Activated CD8-positive, alpha-beta memory T cell treated with anti-CD3 and anti-CD28 coated beads, Interleukin-2, amount 50 U/mL, for 1 hour (primary cell): Measurements from ENCODE around the gene LLGL2.
"Not testable (repeated sequence)": the region's sequence is repeated elsewhere in the genome, so short reads cannot be mapped to it uniquely, and the experiment has no call there.

ENCODE experiments used
- DNase-seq: peaks from one replicate; pipeline ENCODE4 v3.0.0-alpha.2; 2020; ENCODE audit errors: extremely low read depth

The LLGL2 gene

GRCh38 chr17:75524970-75525805 lies at the start of gene LLGL2:
TSS of gene LLGL2 (plus strand) at chr17:75525697. CDS start at chr17:75543427, 17,730 bp downstream.
- DNase-seq: peak; percentile 49

- no peak for DNase-seq
These were observed 49.6 kb upstream of the LLGL2 start for GRCh38 chr17:75475851-75476250.

GRCh38 chr17:75476271-75476671 lies 49.2 kb upstream of the LLGL2 start:
- no peak for DNase-seq

- DNase-seq: no peak
These were observed 48.6 kb upstream of the LLGL2 start for GRCh38 chr17:75476752-75477489.

- DNase-seq: not testable (repeated sequence)
These were observed 48.0 kb upstream of the LLGL2 start for GRCh38 chr17:75477490-75477862.

- no peak for DNase-seq
These were observed 47.0 kb upstream of the LLGL2 start for GRCh38 chr17:75478508-75478907.

GRCh38 chr17:75480281-75480680 lies 45.2 kb upstream of the LLGL2 start:
- DNase-seq: no peak

- DNase-seq: no peak
These were observed 44.1 kb upstream of the LLGL2 start for GRCh38 chr17:75481194-75482068.

- DNase-seq: no peak
These were observed 43.2 kb upstream of the LLGL2 start for GRCh38 chr17:75482098-75482942.

GRCh38 chr17:75485688-75486087 lies 39.8 kb upstream of the LLGL2 start:
- no peak for DNase-seq

GRCh38 chr17:75486151-75486550 lies 39.3 kb upstream of the LLGL2 start:
- DNase-seq: no peak

- DNase-seq: no peak
These were observed 38.5 kb upstream of the LLGL2 start for GRCh38 chr17:75486951-75487350.

GRCh38 chr17:75487351-75488070 lies 38.0 kb upstream of the LLGL2 start:
- no peak for DNase-seq

GRCh38 chr17:75488693-75489510 lies 36.6 kb upstream of the LLGL2 start:
- no peak for DNase-seq

- no peak for DNase-seq
These were observed 36.0 kb upstream of the LLGL2 start for GRCh38 chr17:75489511-75489955.

- no peak for DNase-seq
These were observed 35.2 kb upstream of the LLGL2 start for GRCh38 chr17:75490173-75490743.

- DNase-seq: no peak
These were observed 34.4 kb upstream of the LLGL2 start for GRCh38 chr17:75490953-75491649.

- DNase-seq: no peak
These were observed 33.8 kb upstream of the LLGL2 start for GRCh38 chr17:75491680-75492079.
